ENCODE results near the gene CALD1. TPM values are rescaled to one million over a fixed set of nuclear protein-coding genes. Genes with fewer than 3 reads are reported as not detected.

Gene CALD1
- polyA plus RNA-seq, 4 donors: 201 to 501 (median 268) TPM

DNA sequence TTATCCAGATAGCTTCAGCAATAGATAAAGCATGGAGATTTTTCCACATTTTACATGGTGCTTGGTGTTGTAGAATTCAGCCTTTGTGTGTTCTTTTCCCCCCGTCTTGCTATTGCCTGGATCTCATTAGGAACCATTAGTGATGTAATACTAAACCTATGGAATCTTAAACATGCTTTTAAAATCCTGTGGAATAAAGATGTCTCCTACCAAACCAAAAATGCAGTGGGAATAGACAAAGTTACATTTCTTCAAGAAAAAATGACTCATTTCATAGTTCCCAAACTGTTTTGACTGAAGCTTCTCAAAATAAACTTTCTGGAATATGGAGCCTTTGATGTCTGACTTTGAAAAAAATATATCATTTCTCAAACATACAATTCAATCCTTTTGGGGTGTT, 44.0 kb downstream of the CALD1 start:
- DNase-seq (ENCODE audit: low read depth in 4 of 4, low spot score in 3 of 4): no peak

DNA sequence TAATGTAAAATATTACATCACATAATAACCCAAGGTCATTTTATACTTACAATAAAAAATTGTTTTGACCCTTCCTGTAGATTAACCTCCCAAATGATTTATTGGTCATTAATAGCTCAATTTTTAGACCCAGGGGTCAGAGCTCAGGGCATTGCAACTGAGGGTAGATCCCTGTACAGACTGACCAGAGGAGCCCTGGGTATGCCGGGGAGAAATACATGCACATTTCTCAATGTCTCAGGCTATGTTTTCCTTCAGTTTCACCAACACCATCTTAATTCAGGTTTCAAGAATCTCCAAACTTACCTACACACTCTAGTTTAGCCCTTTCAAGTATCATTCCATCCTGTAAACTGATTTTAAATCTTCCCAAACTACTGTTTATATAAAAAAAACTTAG, 46.2 kb downstream of the CALD1 start:
- no peak for DNase-seq (ENCODE audit: low read depth in 4 of 4, low spot score in 3 of 4)

- DNase-seq (ENCODE audit: low read depth in 4 of 4, low spot score in 3 of 4): no peak
Observed at GRCh38 chr7:134826105-134826504, 46.7 kb downstream of the CALD1 start.

DNA sequence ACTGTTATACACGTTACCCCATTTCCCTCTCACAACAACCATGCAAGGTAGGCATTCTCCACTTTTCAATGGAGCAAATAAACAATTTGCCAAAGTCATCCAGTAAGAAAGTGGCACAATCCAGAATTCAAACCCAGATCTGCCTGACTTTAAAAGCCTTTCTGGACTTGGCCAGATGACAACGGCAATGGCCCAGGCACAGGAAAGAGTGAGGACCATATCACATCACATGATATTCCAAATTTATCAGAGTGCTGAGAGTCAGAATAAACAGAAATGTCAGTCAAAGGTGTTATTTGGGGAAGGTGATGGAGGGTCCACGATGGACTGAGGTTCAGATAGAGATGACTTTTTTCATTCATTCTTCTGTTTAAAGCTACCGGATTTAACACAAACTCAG, 48.0 kb downstream of the CALD1 start:
- DNase-seq (ENCODE audit: low read depth in 4 of 4, low spot score in 3 of 4): no peak

DNA sequence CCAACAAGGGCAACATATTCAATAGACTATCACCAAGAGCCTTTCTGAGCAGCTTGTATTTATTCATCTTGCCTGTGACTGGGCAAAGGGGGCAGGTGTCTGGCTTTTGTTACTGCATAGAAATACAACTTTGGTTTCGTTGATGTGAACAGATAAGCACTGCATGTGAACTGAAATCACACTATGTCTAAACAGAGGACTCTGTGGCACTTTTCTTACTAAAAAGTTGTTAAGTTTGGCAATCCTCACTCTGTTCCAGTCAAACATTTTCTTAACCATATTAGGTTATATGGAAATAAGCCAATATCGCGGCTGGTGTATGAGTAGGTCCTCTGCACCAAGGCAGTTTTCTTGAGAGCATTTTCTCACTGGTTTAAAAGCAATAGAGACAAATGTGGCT, 48.5 kb downstream of the CALD1 start:
- no peak for DNase-seq (ENCODE audit: low read depth in 4 of 4, low spot score in 3 of 4)

- no peak for DNase-seq (ENCODE audit: low read depth in 4 of 4, low spot score in 3 of 4)
Observed at GRCh38 chr7:134828361-134828760, 48.9 kb downstream of the CALD1 start.

GRCh38 chr7:134829380-134829986, 50.0 kb downstream of the CALD1 start:
- no peak for DNase-seq (ENCODE audit: low read depth in 4 of 4, low spot score in 3 of 4)

GRCh38 chr7:134831862-134832261, 52.4 kb downstream of the CALD1 start:
- no peak for DNase-seq (ENCODE audit: low read depth in 4 of 4, low spot score in 3 of 4)

GRCh38 chr7:134832367-134832766, 52.9 kb downstream of the CALD1 start:
- no peak for DNase-seq (ENCODE audit: low read depth in 4 of 4, low spot score in 3 of 4)

DNA sequence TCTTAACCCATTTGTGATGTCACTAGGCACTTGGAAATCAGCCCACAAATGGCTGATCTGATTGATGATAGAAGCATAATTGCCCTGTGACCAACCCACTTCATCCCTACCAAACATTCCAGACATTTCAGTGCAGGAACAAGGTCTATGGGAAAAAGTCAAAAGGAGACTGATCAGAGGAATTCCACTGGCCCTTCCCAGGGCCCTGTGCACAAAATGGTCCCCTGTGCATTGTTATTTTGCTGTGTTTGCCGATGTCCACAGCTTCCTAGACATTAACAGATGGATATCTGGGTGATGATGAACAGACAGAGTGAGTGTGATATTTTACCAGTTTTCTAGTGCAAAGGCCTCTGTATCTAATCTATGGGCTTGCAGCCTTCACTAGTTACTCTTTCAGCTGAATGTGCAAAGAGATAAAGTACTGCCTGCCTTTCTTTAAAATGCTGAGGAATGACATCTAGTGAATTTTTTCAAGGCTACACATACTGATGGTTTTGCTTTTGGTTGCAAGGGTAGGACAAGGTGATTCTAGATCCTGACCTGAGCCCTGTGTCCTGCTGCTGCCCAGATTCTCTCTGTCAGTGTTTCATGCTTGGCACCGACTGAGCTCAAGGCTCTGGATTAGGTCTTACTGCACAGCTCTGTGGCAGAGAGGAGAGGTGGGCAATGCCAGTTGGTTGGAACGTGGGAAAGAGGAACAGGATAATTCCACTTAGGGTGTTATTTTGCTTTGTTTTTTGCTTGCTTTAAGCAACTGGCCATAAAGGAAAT, 55.4 kb downstream of the CALD1 start:
- no peak for DNase-seq (ENCODE audit: low read depth in 4 of 4, low spot score in 3 of 4)

- DNase-seq (ENCODE audit: low read depth in 4 of 4, low spot score in 3 of 4): no peak
Observed at GRCh38 chr7:134835463-134835823, 56.0 kb downstream of the CALD1 start.

DNA sequence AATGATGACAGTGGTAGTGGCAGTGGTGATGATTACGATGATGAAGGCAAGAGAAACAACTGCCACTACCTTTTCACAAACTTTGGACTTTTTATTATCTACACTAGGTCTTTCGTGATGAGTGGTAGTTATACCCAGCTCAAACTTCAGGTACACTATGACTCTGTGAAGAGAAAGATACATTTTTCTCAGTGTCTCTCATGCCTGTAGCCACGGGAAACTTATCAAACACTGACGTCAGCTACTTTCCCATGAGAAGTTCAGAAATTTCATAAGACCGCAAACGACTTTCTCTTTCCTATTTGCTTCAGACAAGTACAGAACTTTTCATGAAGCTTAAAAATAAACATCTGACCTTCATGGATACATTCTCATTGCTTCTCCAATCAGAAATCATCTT, 57.0 kb downstream of the CALD1 start:
- no peak for DNase-seq (ENCODE audit: low read depth in 4 of 4, low spot score in 3 of 4)

DNA sequence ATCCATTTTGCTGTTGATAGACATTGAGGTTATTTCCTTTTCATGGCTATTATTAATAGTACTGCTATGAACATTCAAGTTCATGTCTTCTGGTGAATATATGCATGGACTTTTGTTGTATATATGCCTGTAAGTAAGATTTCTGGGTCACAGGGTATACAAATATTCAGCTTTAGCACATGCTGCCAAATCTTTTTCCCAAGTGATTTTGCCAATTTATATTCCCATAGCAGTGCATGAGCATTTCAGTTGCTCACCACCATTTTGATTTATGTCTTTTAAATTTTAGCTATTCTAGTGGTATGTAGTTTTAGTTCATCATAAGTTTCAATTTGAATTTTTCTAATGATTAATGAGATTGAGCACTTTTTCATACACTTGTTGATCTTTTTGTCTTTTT, 59.9 kb downstream of the CALD1 start:
- DNase-seq (ENCODE audit: low read depth in 4 of 4, low spot score in 3 of 4): no peak

DNA sequence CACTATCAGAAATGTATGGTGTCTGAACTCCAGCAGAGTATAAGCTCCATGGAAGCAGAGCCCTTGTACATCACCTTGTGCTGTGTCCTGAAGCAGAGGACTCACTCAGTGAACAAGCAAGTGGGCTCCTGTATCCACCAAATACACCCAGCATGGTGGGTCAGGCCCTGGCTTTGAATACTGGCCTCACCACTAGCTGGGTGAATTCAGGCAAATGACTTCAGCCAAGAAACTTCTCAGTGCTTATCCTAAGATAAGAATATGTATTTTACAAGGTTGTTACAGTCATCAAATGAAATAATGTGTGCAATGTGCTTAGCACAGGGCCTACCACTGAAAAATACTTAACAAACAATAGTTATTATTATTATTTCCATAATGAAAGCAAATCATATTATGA, 62.6 kb downstream of the CALD1 start:
- DNase-seq (ENCODE audit: low read depth in 4 of 4, low spot score in 3 of 4): no peak

DNA sequence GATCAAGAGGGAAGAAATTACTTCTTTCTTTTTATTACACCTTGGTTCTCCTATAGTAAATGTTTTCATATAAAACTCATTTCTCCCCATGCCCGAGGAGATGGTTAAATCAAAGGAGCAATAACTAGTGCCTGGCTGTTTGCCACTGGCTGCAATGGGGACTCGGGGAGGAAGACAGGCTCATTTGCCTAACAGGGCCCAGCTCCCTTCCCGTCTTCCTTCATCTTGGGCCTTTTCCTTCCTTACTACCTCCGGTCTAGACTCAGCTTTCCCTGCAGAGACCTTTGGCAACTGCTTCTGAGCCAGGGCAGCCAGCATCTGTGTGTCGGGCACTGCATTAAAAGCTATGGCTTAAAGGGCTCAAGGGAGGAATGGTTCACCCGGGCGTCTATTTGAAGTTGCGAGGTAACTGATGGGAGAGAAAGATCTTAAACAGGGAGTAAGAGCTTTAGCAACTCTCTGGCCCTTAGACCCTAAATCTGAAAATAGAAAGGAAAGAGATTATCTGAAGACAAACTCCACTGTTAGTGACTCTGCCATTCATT, 63.5 kb downstream of the CALD1 start:
- DNase-seq (ENCODE audit: low read depth in 4 of 4, low spot score in 3 of 4): no peak

DNA sequence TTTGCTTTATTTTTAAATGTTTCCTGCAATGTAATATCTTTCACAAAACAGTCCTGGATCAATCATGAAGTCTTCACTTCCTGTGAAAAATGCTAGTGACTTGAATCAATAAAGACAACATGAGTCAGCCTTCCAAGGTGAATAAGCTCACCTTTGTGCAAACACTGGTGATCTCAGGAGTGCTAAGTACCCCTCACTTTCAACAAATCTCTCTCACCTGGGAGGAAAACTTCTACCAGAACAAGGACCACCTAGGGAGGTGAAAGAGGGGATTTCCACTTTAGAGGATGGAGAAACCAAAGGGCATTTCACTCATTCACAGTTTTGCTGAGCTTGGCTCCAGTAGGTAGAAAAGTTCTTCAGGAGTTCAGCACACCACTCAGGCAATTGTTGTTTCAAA, 64.8 kb downstream of the CALD1 start:
- no peak for DNase-seq (ENCODE audit: low read depth in 4 of 4, low spot score in 3 of 4)

DNA sequence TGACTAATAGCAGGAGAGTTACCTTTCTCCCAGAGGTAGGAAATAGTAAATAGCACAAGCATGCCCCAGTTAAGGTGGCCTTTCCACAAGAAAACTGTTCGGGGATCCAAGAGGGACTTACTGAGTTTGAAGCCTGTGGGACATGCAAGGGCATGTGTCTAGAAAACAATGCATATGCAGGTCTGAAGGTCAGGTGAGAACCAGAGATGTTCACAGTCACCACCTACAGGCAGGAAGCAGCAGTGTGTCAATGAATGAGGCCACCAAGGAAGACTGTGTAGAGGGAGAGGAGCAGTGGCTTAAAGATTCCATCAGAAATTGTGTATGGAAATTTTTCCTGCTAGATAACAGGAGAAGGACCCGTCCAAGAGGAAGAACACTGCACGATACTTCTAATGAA, 66.0 kb downstream of the CALD1 start:
- DNase-seq (ENCODE audit: low read depth in 4 of 4, low spot score in 3 of 4): no peak

DNA sequence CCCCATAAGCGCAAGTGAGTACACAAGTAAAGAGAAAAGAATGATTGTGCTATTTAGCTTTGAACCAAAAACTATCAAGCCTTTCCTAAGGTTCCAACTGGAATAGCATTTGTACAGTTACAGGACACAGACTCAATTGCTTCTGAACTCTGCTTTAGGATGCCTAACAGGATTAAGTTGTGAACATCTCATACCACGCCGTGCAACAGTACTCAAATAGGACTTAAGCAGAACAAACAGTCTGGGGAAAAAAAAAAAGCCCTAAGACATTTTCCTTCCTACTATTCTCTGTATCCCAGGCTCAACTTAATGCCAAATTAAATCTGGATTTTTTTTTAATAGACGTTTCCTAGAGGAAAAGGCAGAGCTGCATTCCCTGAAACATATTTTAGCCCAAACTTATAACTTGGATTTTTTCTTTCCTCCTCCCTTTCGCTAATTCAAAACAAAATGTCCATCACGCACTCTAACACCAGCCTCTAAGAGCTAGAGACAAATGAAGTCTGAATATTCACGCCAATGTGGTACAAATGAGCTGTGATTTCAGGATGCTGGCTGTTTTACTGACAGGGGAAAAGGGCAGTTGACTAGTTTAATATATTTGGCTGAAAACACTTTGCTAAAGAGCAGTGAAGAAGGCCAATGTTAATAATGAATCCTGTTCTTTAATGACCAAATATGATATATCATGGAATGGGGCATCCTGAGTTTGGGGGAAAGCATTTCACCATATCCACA, 68.6 kb downstream of the CALD1 start:
- no peak for DNase-seq (ENCODE audit: low read depth in 4 of 4, low spot score in 3 of 4)

GRCh38 chr7:134850066-134850465, 70.6 kb downstream of the CALD1 start:
- DNase-seq (ENCODE audit: low read depth in 4 of 4, low spot score in 3 of 4): no peak

DNA sequence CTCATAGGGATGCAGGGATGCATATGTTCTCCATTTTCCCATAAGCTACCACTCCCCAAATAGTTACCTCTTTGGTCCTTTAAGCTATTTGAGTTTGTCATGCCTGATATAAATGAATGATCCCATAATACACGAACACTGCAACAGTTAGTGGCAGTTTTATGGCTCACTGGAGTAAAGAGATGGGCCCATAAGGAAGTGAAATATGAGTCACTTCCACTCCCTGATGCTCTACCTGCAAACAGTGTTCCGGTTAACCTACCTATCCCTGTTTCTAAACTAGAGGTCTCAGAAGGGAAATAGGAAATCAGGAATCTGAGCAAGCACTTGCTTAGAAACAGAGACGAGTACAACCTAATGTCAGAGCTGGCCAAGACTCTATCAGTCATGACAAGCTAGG, 71.7 kb downstream of the CALD1 start:
- no peak for DNase-seq (ENCODE audit: low read depth in 4 of 4, low spot score in 3 of 4)

- no peak for DNase-seq (ENCODE audit: low read depth in 4 of 4, low spot score in 3 of 4)
Observed at GRCh38 chr7:134852625-134853024, 73.2 kb downstream of the CALD1 start.

DNA sequence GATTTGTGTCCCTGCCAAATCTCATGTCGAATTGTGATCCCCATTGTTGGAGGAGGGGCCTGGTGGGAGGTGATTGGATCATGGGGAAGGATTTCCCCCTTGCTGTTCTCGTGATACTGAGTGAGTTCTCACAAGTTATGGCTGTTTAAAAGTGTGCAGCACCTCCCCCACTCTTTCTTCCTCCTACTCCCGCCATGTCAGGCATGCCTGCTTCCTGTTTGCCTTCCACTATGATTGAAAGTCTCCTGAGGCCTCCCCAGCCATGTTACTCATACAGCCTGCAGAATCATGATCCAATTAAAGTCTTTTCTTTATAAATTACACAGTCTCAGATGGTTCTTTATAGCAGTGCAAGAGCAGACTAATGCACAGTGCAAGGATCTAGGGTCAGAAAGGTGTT, 75.4 kb downstream of the CALD1 start:
- DNase-seq (ENCODE audit: low read depth in 4 of 4, low spot score in 3 of 4): no peak
